Ishikawa (cell line): Measurements from ENCODE around the gene BIRC2.

ENCODE experiments used
- EP300 ChIP-seq: IDR thresholded peaks from 2 replicates; pipeline ENCODE4 v1.6.1; 2012; ENCODE audit warnings: borderline replicate concordance
- YY1 ChIP-seq: IDR thresholded peaks from 2 replicates; pipeline ENCODE4 v1.6.1; 2012; ENCODE audit warnings: low read depth

- TF ChIP-seq YY1 = no peak
- TF ChIP-seq EP300 = no peak
Observed at GRCh38 chr11:102402548-102402947, 55.5 kb downstream of the BIRC2 start.
